SU-DHL-6 (cell line): Measurements from ENCODE around the gene IFFO2.

Experiments used
- CTCF ChIP-seq: fragments of 200-600 bp; sonication (generic); IDR thresholded peaks from one replicate; pipeline ENCODE4 v1.5.1; 2017; ENCODE audit warnings: antibody characterized with exemption, mild to moderate bottlenecking, low read length, moderate library complexity; ENCODE audit not compliant: insufficient read depth, poor library complexity, severe bottlenecking
- EZH2phosphoT487 ChIP-seq: fragments of 200-600 bp; sonication (generic), shearing (Covaris generic); conservative IDR thresholded peaks from 2 replicates; pipeline ENCODE4 v1.6.1; 2018; ENCODE audit warnings: mild to moderate bottlenecking, antibody characterized with exemption, low read length, moderate library complexity, mixed read lengths

GRCh38 chr1:18902523-18903290 is 53.8 kb downstream of the IFFO2 start, which contains the start of gene ALDH4A1:
- no peak for TF ChIP-seq CTCF
- TF ChIP-seq EZH2phosphoT487 = no peak
